Muscle layer of colon (tissue), 2 donors: ENCODE measurements around the gene MATCAP1.

Source experiments
- H3K27ac ChIP-seq: one replicate; pipeline ENCODE4 v1.7.0; 2013; ENCODE audit warnings: low read depth, mild to moderate bottlenecking, low read length, moderate library complexity
- H3K27me3 ChIP-seq, 2 donors: one replicate each; pipeline ENCODE4 v1.7.0; 2013; ENCODE audit warnings: low read length in 2 of 2, mild to moderate bottlenecking in 2 of 2; ENCODE audit not compliant: insufficient read depth in 2 of 2, control insufficient read depth in 1 of 2
- H3K36me3 ChIP-seq: one replicate; pipeline ENCODE4 v1.7.0; 2013; ENCODE audit warnings: mild to moderate bottlenecking, low read length; ENCODE audit not compliant: insufficient read depth
- H3K4me1 ChIP-seq: one replicate; pipeline ENCODE4 v1.7.0; 2013; ENCODE audit warnings: mild to moderate bottlenecking, low read length; ENCODE audit not compliant: insufficient read depth
- H3K4me3 ChIP-seq, 2 donors: one replicate each; pipeline ENCODE4 v1.7.0; 2013; ENCODE audit warnings: low read length in 2 of 2, low read depth in 1 of 2, mild to moderate bottlenecking in 1 of 2, moderate library complexity in 1 of 2
- H3K9ac ChIP-seq: one replicate; pipeline ENCODE4 v1.7.0; 2013; ENCODE audit warnings: low read length
- H3K9me3 ChIP-seq: one replicate; pipeline ENCODE4 v1.7.0; 2013; ENCODE audit warnings: mild to moderate bottlenecking, low read length
- donor health status: abdominal sarcoma.
- donor health status: Adenocarcinoma of cecum.

Gene MATCAP1

GRCh38 chr16:67183627-67184452 lies at the start of gene MATCAP1:
MATCAP1 (minus strand) TSS chr16:67183963; CDS start chr16:67180610, 3,353 bp downstream.
- no peak within 1 kb of the TSS for H3K9ac ChIP-seq

GRCh38 chr16:67230809-67231660 lies 47.3 kb upstream of the MATCAP1 start:
- Histone ChIP-seq H3K9ac (no peak overlapping the region), H3K27me3 (no peaks in the 10 kb centered on the region), H3K9me3 (no peaks in the 10 kb centered on the region), H3K36me3 (peaks cover 40% of the 10 kb centered on the region), H3K4me3 (no peak overlapping the region), H3K27ac (no peak overlapping the region), H3K4me1 (peaks cover 15% of the 10 kb centered on the region)

More at GRCh38 chr16:67183627-67184452, at the start of gene MATCAP1:
- H3K36me3 ChIP-seq = no peaks in the 10 kb centered on the region
- peak within 1 kb of the TSS; percentile 73 for H3K27ac ChIP-seq
- no peaks in the 10 kb centered on the region for H3K27me3 ChIP-seq
- H3K4me1 ChIP-seq = peaks cover 28% of the 10 kb centered on the region
- no peaks in the 10 kb centered on the region for H3K9me3 ChIP-seq
- H3K4me3 ChIP-seq = peak within 1 kb of the TSS; percentile 54 to 64

GRCh38 chr16:67229906-67230808 lies 46.4 kb upstream of the MATCAP1 start:
- Histone ChIP-seq H3K9ac (no peak overlapping the region), H3K9me3 (no peaks in the 10 kb centered on the region), H3K4me3 (no peak overlapping the region), H3K27me3 (no peaks in the 10 kb centered on the region), H3K27ac (no peak overlapping the region), H3K36me3 (peaks cover 35% of the 10 kb centered on the region), H3K4me1 (peaks cover 20% of the 10 kb centered on the region)

- Histone ChIP-seq H3K4me3 (no peak overlapping the region), H3K36me3 (peaks cover 35% of the 10 kb centered on the region), H3K27ac (no peak overlapping the region), H3K9ac (no peak overlapping the region), H3K4me1 (peaks cover 20% of the 10 kb centered on the region), H3K27me3 (no peaks in the 10 kb centered on the region), H3K9me3 (no peaks in the 10 kb centered on the region)
Observed at GRCh38 chr16:67228905-67229304, 45.1 kb upstream of the MATCAP1 start.

- H3K36me3 ChIP-seq = peaks cover 35% of the 10 kb centered on the region
Observed at GRCh38 chr16:67228034-67228785, 44.4 kb upstream of the MATCAP1 start.

GRCh38 chr16:67227567-67227921 lies 43.8 kb upstream of the MATCAP1 start:
- H3K27me3 ChIP-seq = no peaks in the 10 kb centered on the region
- H3K36me3 ChIP-seq = peaks cover 35% of the 10 kb centered on the region
- H3K9ac ChIP-seq = peak overlapping the region; percentile 98
- H3K27ac ChIP-seq = peak overlapping the region; percentile 97
- H3K4me3 ChIP-seq = peak overlapping the region; percentile 95 to 100
- no peaks in the 10 kb centered on the region for H3K9me3 ChIP-seq
- peaks cover 20% of the 10 kb centered on the region for H3K4me1 ChIP-seq

More at GRCh38 chr16:67228034-67228785, 44.4 kb upstream of the MATCAP1 start:
- no peaks in the 10 kb centered on the region for H3K27me3 ChIP-seq
- H3K9me3 ChIP-seq = no peaks in the 10 kb centered on the region
- H3K9ac ChIP-seq = peak overlapping the region; percentile 98
- H3K4me1 ChIP-seq = peaks cover 20% of the 10 kb centered on the region
- H3K27ac ChIP-seq = no peak overlapping the region
- peak overlapping the region; percentile 95 to 100 for H3K4me3 ChIP-seq

GRCh38 chr16:67226804-67227566 lies 43.2 kb upstream of the MATCAP1 start, which contains the start of gene TMEM208:
TMEM208 (plus strand) TSS chr16:67227130; CDS start chr16:67227219, 89 bp downstream.
- Histone ChIP-seq H3K4me3 (peak within 1 kb of the TSS; percentile 95 to 100), H3K9ac (peak within 1 kb of the TSS; percentile 98), H3K4me1 (peaks cover 20% of the 10 kb centered on the region), H3K27me3 (no peaks in the 10 kb centered on the region), H3K36me3 (peaks cover 35% of the 10 kb centered on the region), H3K27ac (peak within 1 kb of the TSS; percentile 97), H3K9me3 (no peaks in the 10 kb centered on the region)

GRCh38 chr16:67226295-67226803 lies 42.6 kb upstream of the MATCAP1 start:
- H3K27ac ChIP-seq = peak overlapping the region; percentile 97
- peak overlapping the region; percentile 98 for H3K9ac ChIP-seq
- no peaks in the 10 kb centered on the region for H3K27me3 ChIP-seq
- H3K36me3 ChIP-seq = peaks cover 33% of the 10 kb centered on the region
- H3K9me3 ChIP-seq = no peaks in the 10 kb centered on the region
- peaks cover 20% of the 10 kb centered on the region for H3K4me1 ChIP-seq
- H3K4me3 ChIP-seq = peak overlapping the region; percentile 95 to 100

- Histone ChIP-seq H3K9ac (no peak overlapping the region), H3K4me3 (no peak overlapping the region), H3K27me3 (no peaks in the 10 kb centered on the region), H3K27ac (no peak overlapping the region), H3K36me3 (peaks cover 12% of the 10 kb centered on the region), H3K4me1 (peaks cover 20% of the 10 kb centered on the region), H3K9me3 (no peaks in the 10 kb centered on the region)
Observed at GRCh38 chr16:67223992-67224391, 40.2 kb upstream of the MATCAP1 start.
